Common myeloid progenitor, CD34-positive (primary cell): ENCODE results near the gene SNTB2.
A peak's percentile ranks its signal among the peaks of the same experiment; 100 is the strongest.

ENCODE experiments used
- CTCF ChIA-PET: fragments of 350-600 bp; sonication (Branson Sonifier 250); formaldehyde crosslinking; loops from one replicate; lab custom pipeline; 2021; ENCODE audit warnings: antibody characterized with exemption; lab: Charles Lee
- POLR2A ChIA-PET: fragments of 350-600 bp; sonication (Branson Sonifier 250); formaldehyde crosslinking; loops from one replicate; lab custom pipeline; 2021; ENCODE audit warnings: antibody characterized with exemption; lab: Charles Lee
- DNase-seq, 3 donors: peaks; one replicate each; pipeline versions ENCODE4 v3.0.0 to v3.0.0-alpha.2; 2013
- H3K27ac ChIP-seq, 2 experiments: 1 replicate in 1 of 2; 2 replicates in 1 of 2; pipeline ENCODE4 v1.7.0; 2013; ENCODE audit warnings: inconsistent platforms in 2 of 2, low read length in 2 of 2, mild to moderate bottlenecking in 2 of 2, low read depth in 1 of 2, moderate library complexity in 1 of 2; ENCODE audit not compliant: severe bottlenecking in 2 of 2, insufficient read depth in 1 of 2, poor library complexity in 1 of 2
- H3K27me3 ChIP-seq, 5 experiments: replicated peaks in 2 of 5; 1 replicate in 3 of 5; 2 replicates in 2 of 5; pipeline versions ENCODE4 v1.6.1 to v1.7.0; 2013; ENCODE audit warnings: low read length in 4 of 5, mild to moderate bottlenecking in 2 of 5, moderate library complexity in 2 of 5, inconsistent platforms in 1 of 5; ENCODE audit not compliant: insufficient read depth in 5 of 5, control insufficient read depth in 4 of 5
- H3K36me3 ChIP-seq, 4 experiments: 1 replicate in 2 of 4; 2 replicates in 2 of 4; pipeline versions ENCODE4 v1.6.1 to v1.7.0; 2013; ENCODE audit warnings: low read length in 3 of 4, control low read depth in 1 of 4, mild to moderate bottlenecking in 1 of 4; ENCODE audit not compliant: control insufficient read depth in 4 of 4, insufficient read depth in 4 of 4
- H3K4me1 ChIP-seq, 4 experiments: 1 replicate in 3 of 4; 2 replicates in 1 of 4; pipeline versions ENCODE4 v1.6.1 to v1.7.1; 2013; ENCODE audit warnings: low read length in 3 of 4, mild to moderate bottlenecking in 3 of 4, control low read depth in 1 of 4, inconsistent platforms in 1 of 4, moderate library complexity in 1 of 4; ENCODE audit not compliant: control insufficient read depth in 4 of 4, insufficient read depth in 4 of 4; ENCODE audit errors: control extremely low read depth in 1 of 4
- H3K4me3 ChIP-seq, 7 experiments: 1 replicate in 4 of 7; 2 replicates in 3 of 7; pipeline versions ENCODE4 v1.5.1 to v1.7.0; 2013; ENCODE audit warnings: mild to moderate bottlenecking in 7 of 7, low read length in 6 of 7, moderate library complexity in 6 of 7, inconsistent platforms in 2 of 7, low read depth in 2 of 7, control low read depth in 1 of 7; ENCODE audit not compliant: insufficient read depth in 4 of 7, control insufficient read depth in 1 of 7; ENCODE audit errors: extremely low read depth in 1 of 7
- H3K9me3 ChIP-seq, 5 experiments: 1 replicate in 4 of 5; 2 replicates in 1 of 5; pipeline versions ENCODE4 v1.6.1 to v1.7.1; 2013; ENCODE audit warnings: low read length in 4 of 5, mild to moderate bottlenecking in 2 of 5, inconsistent platforms in 1 of 5, low read depth in 1 of 5, moderate library complexity in 1 of 5; ENCODE audit not compliant: control insufficient read depth in 4 of 5, insufficient read depth in 2 of 5; ENCODE audit errors: control extremely low read depth in 1 of 5
- WGBS: methylation state at CpG from one replicate; pipeline ENCODE4 v1.1.5; 2013; ENCODE audit not compliant: insufficient coverage; 5-methylcytosine and 5-hydroxymethylcytosine counted together

Gene SNTB2

GRCh38 chr16:69324013-69324531 lies 137.1 kb downstream of the SNTB2 start:
- ChIA-PET POLR2A (no interaction called here), CTCF (interaction anchor here (1.5 to 7.8 kb wide), 3 partner anchors 10 to 57 kb away, joined by 3 to 28 read pairs (median 5); partner anchors contain the start of gene VPS4A)
- no peak overlapping the region for H3K27ac ChIP-seq
- no peak for DNase-seq
- H3K9me3 ChIP-seq = no peaks in the 10 kb centered on the region
- 94% methylated on average over 7 of the region's 8 CpGs for WGBS
- H3K27me3 ChIP-seq = no peaks in the 10 kb centered on the region
- H3K4me3 ChIP-seq = no peak overlapping the region
- peaks cover 0 to 33% (median 16%) of the 10 kb centered on the region in 4 experiments for H3K4me1 ChIP-seq
- peaks cover 16 to 90% (median 74%) of the 10 kb centered on the region in 4 experiments for H3K36me3 ChIP-seq

- Histone ChIP-seq H3K9me3 (no peaks in the 10 kb centered on the region), H3K36me3 (peaks cover 15 to 84% (median 69%) of the 10 kb centered on the region in 4 experiments), H3K4me3 (no peak overlapping the region), H3K27me3 (no peaks in the 10 kb centered on the region), H3K4me1 (peaks cover 0 to 39% (median 22%) of the 10 kb centered on the region in 4 experiments), H3K27ac (no peak overlapping the region)
- ChIA-PET CTCF (interaction anchor here (0.5 to 7.8 kb wide), 3 partner anchors 11 to 354 kb away, joined by 3 to 28 read pairs (median 3); partner anchors contain the start of gene VPS4A), POLR2A (no interaction called here)
- WGBS = 95% methylated on average over 10 of the region's 10 CpGs
- DNase-seq = no peak
These were observed 137.8 kb downstream of the SNTB2 start for GRCh38 chr16:69324585-69325253.

- no peaks in the 10 kb centered on the region for H3K27me3 ChIP-seq
- H3K4me3 ChIP-seq = no peak overlapping the region
- H3K4me1 ChIP-seq = peaks cover 0 to 43% (median 26%) of the 10 kb centered on the region in 4 experiments
- DNase-seq = no peak
- no peak overlapping the region for H3K27ac ChIP-seq
- H3K36me3 ChIP-seq = peaks cover 15 to 73% (median 58%) of the 10 kb centered on the region in 4 experiments
- ChIA-PET CTCF (interaction anchor here (1.0 to 7.8 kb wide), 3 partner anchors 12 to 175 kb away, joined by 3 to 28 read pairs (median 3); partner anchors contain the start of gene VPS4A), POLR2A (no interaction called here)
- no peaks in the 10 kb centered on the region for H3K9me3 ChIP-seq
- 100% methylated on average over 4 of the region's 6 CpGs for WGBS
These were observed 138.8 kb downstream of the SNTB2 start for GRCh38 chr16:69325784-69326171.

GRCh38 chr16:69326172-69326873 lies 139.4 kb downstream of the SNTB2 start:
- CTCF ChIA-PET = interaction anchor here (0.8 to 7.8 kb wide), 4 partner anchors 9 to 175 kb away, joined by 3 to 28 read pairs (median 3); partner anchors contain the start of gene VPS4A
- POLR2A ChIA-PET = no interaction called here
- H3K36me3 ChIP-seq = peaks cover 13 to 68% (median 53%) of the 10 kb centered on the region in 4 experiments
- no peaks in the 10 kb centered on the region for H3K27me3 ChIP-seq
- 91% methylated on average over 6 of the region's 7 CpGs for WGBS
- peaks cover 0 to 48% (median 30%) of the 10 kb centered on the region in 4 experiments for H3K4me1 ChIP-seq
- no peak overlapping the region for H3K4me3 ChIP-seq
- no peak for DNase-seq
- H3K9me3 ChIP-seq = no peaks in the 10 kb centered on the region
- no peak overlapping the region for H3K27ac ChIP-seq

GRCh38 chr16:69327585-69328310 lies 140.8 kb downstream of the SNTB2 start:
- peaks cover 0 to 48% (median 30%) of the 10 kb centered on the region in 4 experiments for H3K4me1 ChIP-seq
- CTCF ChIA-PET = interaction anchor here (1.7 to 7.8 kb wide), 3 partner anchors 9 to 14 kb away, joined by 6 to 28 read pairs (median 9); partner anchors contain the start of gene VPS4A
- 95% methylated on average over 9 of the region's 14 CpGs for WGBS
- POLR2A ChIA-PET = no interaction called here
- H3K27me3 ChIP-seq = no peaks in the 10 kb centered on the region
- no peak for DNase-seq
- H3K36me3 ChIP-seq = peaks cover 9 to 62% (median 47%) of the 10 kb centered on the region in 4 experiments
- H3K27ac ChIP-seq = peak overlapping the region in 1 of 2 experiments; percentile 49
- H3K4me3 ChIP-seq = no peak overlapping the region
- H3K9me3 ChIP-seq = no peaks in the 10 kb centered on the region

GRCh38 chr16:69328854-69329316 lies 141.9 kb downstream of the SNTB2 start:
- WGBS = 99% methylated on average over 8 of the region's 10 CpGs
- Histone ChIP-seq H3K27ac (peak overlapping the region in 1 of 2 experiments; percentile 27), H3K9me3 (no peaks in the 10 kb centered on the region), H3K27me3 (no peaks in the 10 kb centered on the region), H3K4me3 (peak overlapping the region in 2 of 7 experiments; percentile 86 to 87), H3K36me3 (peaks cover 14 to 65% (median 45%) of the 10 kb centered on the region in 4 experiments), H3K4me1 (peaks cover 0 to 48% (median 30%) of the 10 kb centered on the region in 4 experiments)
- ChIA-PET CTCF (interaction anchor here (1.2 to 7.8 kb wide), 5 partner anchors 9 to 15 kb away, joined by 3 to 28 read pairs (median 6); partner anchors contain the start of gene VPS4A), POLR2A (no interaction called here)
- no peak for DNase-seq
